Activated CD8-positive, alpha-beta memory T cell treated with anti-CD3 and anti-CD28 coated beads, Interleukin-2, amount 50 U/mL, for 48 hours (primary cell): ENCODE measurements around the gene CDK17.
"Not testable (repeated sequence)": the region's sequence is repeated elsewhere in the genome, so short reads cannot be mapped to it uniquely, and the experiment has no call there.

Source experiments
- DNase-seq: peaks from one replicate; pipeline ENCODE4 v3.0.0-alpha.2; 2020

CDK17 gene

GRCh38 chr12:96383991-96384390, 16.2 kb downstream of the CDK17 start:
- DNase-seq, result no peak

- DNase-seq, result no peak
These were observed 16.9 kb downstream of the CDK17 start for GRCh38 chr12:96383371-96383770.

GRCh38 chr12:96379743-96380142, 20.5 kb downstream of the CDK17 start:
- DNase-seq, result not testable (repeated sequence)

- no peak for DNase-seq
These were observed 21.9 kb downstream of the CDK17 start for GRCh38 chr12:96378319-96378718.

GRCh38 chr12:96376865-96377264, 23.4 kb downstream of the CDK17 start:
- no peak for DNase-seq

GRCh38 chr12:96375841-96376604, 24.2 kb downstream of the CDK17 start:
- DNase-seq, result no peak

- no peak for DNase-seq
These were observed 25.1 kb downstream of the CDK17 start for GRCh38 chr12:96375170-96375569.

GRCh38 chr12:96371790-96372699, 28.2 kb downstream of the CDK17 start:
- no peak for DNase-seq

- no peak for DNase-seq
These were observed 29.0 kb downstream of the CDK17 start for GRCh38 chr12:96371138-96371789.

GRCh38 chr12:96368687-96369086, 31.6 kb downstream of the CDK17 start:
- DNase-seq, result no peak

GRCh38 chr12:96368233-96368632, 32.0 kb downstream of the CDK17 start:
- DNase-seq, result no peak

GRCh38 chr12:96366381-96366654, 33.9 kb downstream of the CDK17 start:
- no peak for DNase-seq

GRCh38 chr12:96365604-96366380, 34.4 kb downstream of the CDK17 start:
- no peak for DNase-seq

GRCh38 chr12:96364092-96364700, 36.0 kb downstream of the CDK17 start:
- no peak for DNase-seq

GRCh38 chr12:96361074-96361473, 39.2 kb downstream of the CDK17 start:
- no peak for DNase-seq

- no peak for DNase-seq
These were observed 39.7 kb downstream of the CDK17 start for GRCh38 chr12:96360550-96360949.

GRCh38 chr12:96359328-96359727, 40.9 kb downstream of the CDK17 start:
- no peak for DNase-seq

- DNase-seq, result no peak
These were observed 43.4 kb downstream of the CDK17 start for GRCh38 chr12:96356831-96357230.

GRCh38 chr12:96354844-96355534, 45.2 kb downstream of the CDK17 start:
- DNase-seq, result no peak

- DNase-seq, result no peak
These were observed 45.9 kb downstream of the CDK17 start for GRCh38 chr12:96354326-96354725.

GRCh38 chr12:96352161-96352835, 47.9 kb downstream of the CDK17 start:
- no peak for DNase-seq
